Lower leg skin (tissue), 4 donors: Measurements from ENCODE around the gene REC114. TPM values are rescaled to one million over a fixed set of nuclear protein-coding genes. Genes with fewer than 3 reads are reported as not detected.

Experiments
- total RNA-seq, 4 donors: library from RNA; depleted of rRNA; stranded (reverse); fragments of >200 nt; gene quantifications; one replicate each; pipeline ENCODE4 v1.1.0, GENCODE V29; 2016

The REC114 gene
- total RNA-seq, 4 donors from 2014 or later: not detected

Other genes with a start within 250 kb of the REC114 start
- gene HCN4, start 74.2 kb upstream of the REC114 start, total RNA-seq: under 1 TPM in 3 of 4 donors, not detected in 1; 0.03 to 0.05 (median 0.04) TPM
- gene NPTN, start 190.2 kb downstream of the REC114 start, total RNA-seq: 100 to 1,000 TPM; 124 to 181 (median 150) TPM
- 10 to 100 TPM; 33.4 to 49.9 (median 45.4) TPM for gene CD276, start 241.2 kb downstream of the REC114 start, total RNA-seq